Spleen (tissue), 11 donors: ENCODE measurements around the gene C4orf50. TPM values are rescaled to one million over a fixed set of nuclear protein-coding genes. Genes with fewer than 3 reads are reported as not detected.

Experiments used
- DNase-seq: peaks from one replicate; pipeline ENCODE4 v3.0.0-alpha.2; 2020
- H3K27ac ChIP-seq, 8 donors: fragments of 200-600 bp; sonication (generic) in 7 of 8; 1 replicate in 4 of 8; 2 replicates in 4 of 8; pipeline versions ENCODE4 v1.5.0 to v1.8.0; 2016 to 2021; ENCODE audit warnings: inconsistent platforms in 4 of 8, mild to moderate bottlenecking in 4 of 8, moderate library complexity in 1 of 8
- H3K27me3 ChIP-seq, 7 donors: fragments of 200-600 bp; sonication (generic) in 6 of 7; replicated peaks in 1 of 7; 1 replicate in 4 of 7; 2 replicates in 3 of 7; pipeline versions ENCODE4 v1.5.0 to v1.8.0; 2016 to 2021; ENCODE audit warnings: inconsistent platforms in 3 of 7, mild to moderate bottlenecking in 1 of 7
- H3K36me3 ChIP-seq, 6 donors: fragments of 200-600 bp; sonication (generic) in 5 of 6; 1 replicate in 4 of 6; 2 replicates in 2 of 6; pipeline versions ENCODE4 v1.5.0 to v1.8.0; 2016 to 2021; ENCODE audit warnings: inconsistent platforms in 2 of 6
- H3K4me1 ChIP-seq, 6 donors: fragments of 200-600 bp; sonication (generic) in 5 of 6; 1 replicate in 3 of 6; 2 replicates in 3 of 6; pipeline versions ENCODE4 v1.5.0 to v1.8.0; 2016 to 2021; ENCODE audit warnings: inconsistent platforms in 3 of 6
- H3K4me3 ChIP-seq, 8 donors: fragments of 200-600 bp; sonication (generic) in 7 of 8; 1 replicate in 4 of 8; 2 replicates in 4 of 8; pipeline versions ENCODE4 v1.5.0 to v1.8.0; 2016 to 2021; ENCODE audit warnings: inconsistent platforms in 4 of 8, mild to moderate bottlenecking in 4 of 8, moderate library complexity in 2 of 8
- H3K9me3 ChIP-seq, 8 donors: fragments of 200-600 bp; sonication (generic) in 7 of 8; 1 replicate in 4 of 8; 2 replicates in 4 of 8; pipeline versions ENCODE4 v1.5.0 to v1.8.0; 2016 to 2021; ENCODE audit warnings: inconsistent platforms in 4 of 8
- POLR2A ChIP-seq, 3 donors: fragments of 450-650 bp; IDR thresholded peaks; one replicate each; pipeline ENCODE4 v1.5.1; 2017; ENCODE audit warnings: antibody characterized with exemption in 3 of 3, mild to moderate bottlenecking in 1 of 3
- POLR2AphosphoS5 ChIP-seq, 3 donors: sonication (generic); formaldehyde crosslinking; IDR thresholded peaks; one replicate each; pipeline ENCODE4 v1.5.1; 2017; ENCODE audit warnings: antibody characterized with exemption in 3 of 3
- WGBS, 5 donors: extraction: QIAGEN DNeasy Blood & Tissue Kit in 3 of 5; methylation state at CpG; one replicate each; pipeline versions ENCODE4 v1.1.5 to v1.1.7; 2013 to 2018; 5-methylcytosine and 5-hydroxymethylcytosine counted together
- intact Hi-C: fragments of 100-400 bp; cut with DNase I; formaldehyde crosslinking; loops from one replicate; pipeline ENCODE4 v1.15.0; 2023; ENCODE audit warnings: low total_unique reads
- polyA plus RNA-seq, 3 donors: library from polyadenylated mRNA; stranded (reverse); fragments of 200-250 nt; gene quantifications; one replicate each; pipeline ENCODE4 v1.2.1, GENCODE V29; 2013
- total RNA-seq, 7 donors: library from RNA; depleted of rRNA in 3 of 7; stranded (reverse); fragments of >200 nt in 3 of 7; fragmentation: NEBNext Ultra II Directional in 4 of 7; extraction: Animal tissue kit (Norgen Biotek cat#: 25700) in 4 of 7; gene quantifications; one replicate each; pipeline versions ENCODE4 v1.1.0 to v1.2.1, GENCODE V29; 2016 to 2021
- TF ChIP-seq, protein P1 (sequence below), 11 experiments: fragments of 200-600 bp in 7 of 11; fragments of 450-650 bp in 4 of 11; sonication (generic) in 4 of 11; IDR thresholded peaks in 8 of 11; conservative IDR thresholded peaks in 3 of 11; 1 replicate in 7 of 11; 2 replicates in 4 of 11; pipeline versions ENCODE4 v1.4.0 to v1.8.0; 2016 to 2021; ENCODE audit warnings: antibody characterized with exemption in 11 of 11, inconsistent platforms in 4 of 11, mild to moderate bottlenecking in 1 of 11
- donor health status: healthy with polysubstance abuse.
- donor health status: DM: no; HTN: no; CAD: no; lungs with moderate emphysema.
- donor health status: DM: no; HTN: no; CAD: no.
- donor health status: Bipolar disorder and iron deficiency.
- donor health status: healthy.
- donor health status: DM: no; HTN: no; CAD: no.
- donor health status: DM: yes; HTN: yes; CAD: no.

Gene C4orf50
- total and polyA plus RNA-seq, 10 donors: 0.02 to 2.5 (median 0.30) TPM

DNA sequence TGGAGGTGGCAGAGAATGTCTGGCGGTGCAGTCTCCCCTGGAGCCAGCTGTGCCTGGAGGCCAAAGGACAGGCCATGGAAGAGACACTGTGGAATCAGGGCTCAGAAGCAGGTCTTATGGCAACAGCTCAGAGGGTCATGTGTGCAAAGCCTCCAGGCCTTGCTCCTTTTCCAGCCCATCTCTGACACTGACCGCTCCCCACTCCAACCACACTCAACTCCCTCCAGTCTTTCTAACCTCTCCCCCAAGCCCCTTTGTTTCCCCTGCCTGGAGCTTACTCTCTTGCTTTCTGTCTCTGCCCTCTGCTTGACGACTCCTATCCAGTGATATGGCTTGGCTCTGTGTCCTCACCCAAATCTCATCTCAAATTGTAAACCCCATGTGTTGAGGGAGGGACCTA lies 91.1 kb downstream of the C4orf50 start:
- TF ChIP-seq, protein P1, sequence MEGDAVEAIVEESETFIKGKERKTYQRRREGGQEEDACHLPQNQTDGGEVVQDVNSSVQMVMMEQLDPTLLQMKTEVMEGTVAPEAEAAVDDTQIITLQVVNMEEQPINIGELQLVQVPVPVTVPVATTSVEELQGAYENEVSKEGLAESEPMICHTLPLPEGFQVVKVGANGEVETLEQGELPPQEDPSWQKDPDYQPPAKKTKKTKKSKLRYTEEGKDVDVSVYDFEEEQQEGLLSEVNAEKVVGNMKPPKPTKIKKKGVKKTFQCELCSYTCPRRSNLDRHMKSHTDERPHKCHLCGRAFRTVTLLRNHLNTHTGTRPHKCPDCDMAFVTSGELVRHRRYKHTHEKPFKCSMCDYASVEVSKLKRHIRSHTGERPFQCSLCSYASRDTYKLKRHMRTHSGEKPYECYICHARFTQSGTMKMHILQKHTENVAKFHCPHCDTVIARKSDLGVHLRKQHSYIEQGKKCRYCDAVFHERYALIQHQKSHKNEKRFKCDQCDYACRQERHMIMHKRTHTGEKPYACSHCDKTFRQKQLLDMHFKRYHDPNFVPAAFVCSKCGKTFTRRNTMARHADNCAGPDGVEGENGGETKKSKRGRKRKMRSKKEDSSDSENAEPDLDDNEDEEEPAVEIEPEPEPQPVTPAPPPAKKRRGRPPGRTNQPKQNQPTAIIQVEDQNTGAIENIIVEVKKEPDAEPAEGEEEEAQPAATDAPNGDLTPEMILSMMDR (IDR thresholded peaks at IDR 0.05 in 8 of 11, conservative IDR thresholded peaks at IDR 0.05 in 3 of 11): no peak
- no peak for TF ChIP-seq POLR2A (IDR thresholded peaks at IDR 0.05)
- no peak for TF ChIP-seq POLR2AphosphoS5 (IDR thresholded peaks at IDR 0.05)
- Histone ChIP-seq H3K4me1 (no peaks in the 10 kb centered on the region), H3K27me3 (peaks cover 0 to 26% (median 0%) of the 10 kb centered on the region in 7 donors), H3K4me3 (no peak overlapping the region), H3K36me3 (no peaks in the 10 kb centered on the region), H3K27ac (no peak overlapping the region), H3K9me3 (no peaks in the 10 kb centered on the region)
- WGBS, 5 donors: 79 to 87% (median 85%) methylated on average over 3 of the region's 3 CpGs
- intact Hi-C loops: no loop called here
- no peak for DNase-seq

DNA sequence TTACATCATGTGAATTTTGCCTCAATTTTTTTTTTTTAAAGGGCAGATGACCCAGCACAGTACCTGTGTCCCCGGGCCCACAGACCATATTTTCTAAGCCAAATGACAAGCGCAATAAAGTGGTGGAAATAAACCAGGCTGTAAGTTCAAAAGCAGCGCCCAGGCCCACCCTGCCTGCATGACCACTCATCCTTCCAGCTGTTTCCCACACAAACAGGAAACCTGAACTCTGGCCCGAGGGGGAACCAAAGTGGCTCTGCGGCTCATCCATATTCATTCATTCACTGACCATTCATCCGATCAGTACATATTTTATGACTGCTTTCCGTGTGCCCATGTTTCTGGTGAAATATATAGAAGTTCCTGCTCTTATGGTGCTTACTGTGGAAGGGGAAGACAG lies 91.6 kb downstream of the C4orf50 start:
- no peaks in the 10 kb centered on the region for H3K4me1 ChIP-seq
- no peak overlapping the region for H3K27ac ChIP-seq
- DNase-seq: no peak
- H3K4me3 ChIP-seq: no peak overlapping the region
- 30 to 51% (median 36%) methylated on average over 7 of the region's 7 CpGs for WGBS, 5 donors
- H3K36me3 ChIP-seq: no peaks in the 10 kb centered on the region
- intact Hi-C loops: no loop called here
- H3K9me3 ChIP-seq: no peaks in the 10 kb centered on the region
- H3K27me3 ChIP-seq: peaks cover 0 to 27% (median 0%) of the 10 kb centered on the region in 7 donors
- TF ChIP-seq POLR2AphosphoS5 (IDR thresholded peaks at IDR 0.05) (no peak), POLR2A (IDR thresholded peaks at IDR 0.05) (no peak)
- TF ChIP-seq, protein P1 (IDR thresholded peaks at IDR 0.05 in 8 of 11, conservative IDR thresholded peaks at IDR 0.05 in 3 of 11): no peak

DNA sequence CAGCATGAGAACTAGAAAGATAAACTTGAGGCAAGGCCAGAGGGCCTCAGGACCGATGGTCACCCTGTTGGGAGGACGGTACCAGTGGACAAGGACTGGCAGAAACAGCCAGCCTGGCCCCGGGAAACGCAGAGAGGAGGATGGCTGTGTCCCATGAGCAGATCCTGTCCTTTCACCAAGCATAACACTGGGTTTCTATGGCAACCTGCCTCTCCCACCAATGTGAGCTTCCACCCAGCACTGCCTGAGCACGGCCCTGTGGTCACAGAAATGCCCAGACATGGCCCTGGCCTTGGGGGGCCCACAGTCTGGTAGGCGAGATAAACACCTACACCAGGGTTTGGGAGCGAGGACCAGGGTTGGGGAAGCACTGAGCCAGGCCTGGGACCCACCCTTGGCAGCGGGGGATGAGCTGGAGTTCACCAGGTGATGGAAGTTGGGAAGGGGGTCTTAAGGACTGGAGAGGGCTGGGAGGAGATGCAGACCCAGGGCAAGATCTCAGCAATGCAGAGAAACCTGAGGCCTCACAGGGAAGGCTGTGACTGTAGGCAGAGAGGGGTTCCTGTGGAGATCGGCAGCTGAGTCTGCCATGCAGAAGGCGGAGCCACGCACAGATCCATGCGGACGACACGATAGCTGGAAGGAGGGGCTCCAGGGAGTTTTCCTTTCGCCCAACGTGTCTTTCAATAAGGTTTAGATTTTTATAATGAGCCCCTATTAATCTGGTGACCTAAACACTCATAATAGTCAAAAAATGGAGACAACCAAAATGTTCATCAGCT lies 92.6 kb downstream of the C4orf50 start:
- H3K27me3 ChIP-seq: peaks cover 0 to 36% (median 0%) of the 10 kb centered on the region in 7 donors

More for the DNA sequence above, 92.6 kb downstream of the C4orf50 start:
- Histone ChIP-seq H3K9me3 (no peaks in the 10 kb centered on the region), H3K4me1 (no peaks in the 10 kb centered on the region), H3K36me3 (no peaks in the 10 kb centered on the region), H3K4me3 (no peak overlapping the region), H3K27ac (no peak overlapping the region)
- intact Hi-C loops: no loop called here
- DNase-seq: no peak
- WGBS, 5 donors: 79 to 84% (median 82%) methylated on average over 16 of the region's 16 CpGs
- TF ChIP-seq POLR2A (IDR thresholded peaks at IDR 0.05): no peak
- TF ChIP-seq, protein P1 (IDR thresholded peaks at IDR 0.05 in 8 of 11, conservative IDR thresholded peaks at IDR 0.05 in 3 of 11): no peak
- no peak for TF ChIP-seq POLR2AphosphoS5 (IDR thresholded peaks at IDR 0.05)
